ENCODE data around the gene GOLT1A.

Gene GOLT1A

GRCh38 chr1:204213668-204214662 is at the start of gene GOLT1A:
Gene GOLT1A (minus strand): TSS chr1:204213988. CDS start chr1:204213906, 82 bp downstream.
- peak; percentile 91 for DNase-seq

GRCh38 chr1:204263254-204263910 is 49.6 kb upstream of the GOLT1A start:
- DNase-seq, result no peak

- no peak for DNase-seq
These were observed 48.9 kb upstream of the GOLT1A start for GRCh38 chr1:204262506-204263253.

- peak; percentile 12 for DNase-seq
These were observed 48.1 kb upstream of the GOLT1A start for GRCh38 chr1:204261746-204262505.

- DNase-seq, result no peak
These were observed 47.5 kb upstream of the GOLT1A start for GRCh38 chr1:204261266-204261665.

GRCh38 chr1:204260601-204261197 is 46.9 kb upstream of the GOLT1A start:
- DNase-seq, result no peak

GRCh38 chr1:204259782-204260181 is 46.0 kb upstream of the GOLT1A start:
- no peak for DNase-seq

- DNase-seq, result no peak
These were observed 45.4 kb upstream of the GOLT1A start for GRCh38 chr1:204259196-204259595.

GRCh38 chr1:204258213-204259115 is 44.7 kb upstream of the GOLT1A start:
- DNase-seq, result no peak

- DNase-seq, result no peak
These were observed 43.7 kb upstream of the GOLT1A start for GRCh38 chr1:204257446-204257845.

GRCh38 chr1:204256531-204256930 is 42.7 kb upstream of the GOLT1A start:
- no peak for DNase-seq

- peak; percentile 56 for DNase-seq
These were observed 42.2 kb upstream of the GOLT1A start for GRCh38 chr1:204255966-204256365.

GRCh38 chr1:204255225-204255624 is 41.4 kb upstream of the GOLT1A start:
- DNase-seq, result no peak

- peak; percentile 28 for DNase-seq
These were observed 40.4 kb upstream of the GOLT1A start for GRCh38 chr1:204254031-204254661.

GRCh38 chr1:204251926-204252689 is 38.3 kb upstream of the GOLT1A start:
- no peak for DNase-seq

- DNase-seq, result no peak
These were observed 37.5 kb upstream of the GOLT1A start for GRCh38 chr1:204251286-204251685.

GRCh38 chr1:204250428-204251030 is 36.7 kb upstream of the GOLT1A start:
- DNase-seq, result no peak

- DNase-seq, result no peak
These were observed 36.1 kb upstream of the GOLT1A start for GRCh38 chr1:204249736-204250427.

- DNase-seq, result no peak
These were observed 35.2 kb upstream of the GOLT1A start for GRCh38 chr1:204248954-204249353.
